ENCODE measurements around the gene AFF3.

- no peak for TF ChIP-seq POLR2A (IDR thresholded peaks at IDR 0.05)
- no peak for TF ChIP-seq CTCF (IDR thresholded peaks at IDR 0.05)
Observed at GRCh38 chr2:100137866-100138570, 4.4 kb downstream of the AFF3 start.

All from right lobe of liver (tissue), 4 donors.